KMS-11 (cell line): Measurements from ENCODE around the gene APH1A.

Source experiments
- H2AFZ ChIP-seq: fragments of 200-600 bp; sonication (generic); 2 replicates; pipeline ENCODE4 v1.6.1; 2016; ENCODE audit warnings: antibody characterized with exemption, mixed run types, low read depth
- H3K27ac ChIP-seq: fragments of 200-600 bp; sonication (generic); 2 replicates; pipeline ENCODE4 v1.6.1; 2016; ENCODE audit warnings: mild to moderate bottlenecking, mixed run types
- H3K27me3 ChIP-seq: fragments of 200-600 bp; sonication (generic); 2 replicates; pipeline ENCODE4 v1.6.1; 2017; ENCODE audit warnings: mild to moderate bottlenecking, low read depth, mixed run types, moderate library complexity; ENCODE audit not compliant: insufficient read depth
- H3K36me3 ChIP-seq: fragments of 200-600 bp; sonication (generic); 2 replicates; pipeline ENCODE4 v1.6.1; 2017; ENCODE audit warnings: mild to moderate bottlenecking, mixed run types; ENCODE audit not compliant: insufficient read depth
- H3K4me1 ChIP-seq: fragments of 200-600 bp; sonication (generic); 2 replicates; pipeline ENCODE4 v1.6.1; 2016; ENCODE audit warnings: mild to moderate bottlenecking, low read depth, mixed run types; ENCODE audit not compliant: poor library complexity, severe bottlenecking
- H3K4me2 ChIP-seq: fragments of 200-600 bp; sonication (generic); 2 replicates; pipeline ENCODE4 v1.7.0; 2016; ENCODE audit warnings: mild to moderate bottlenecking, mixed run types
- H3K4me3 ChIP-seq: fragments of 200-600 bp; sonication (generic); IDR thresholded peaks from 2 replicates; pipeline ENCODE4 v1.6.1; 2017; ENCODE audit warnings: low read depth, low read length, mixed read lengths; ENCODE audit not compliant: insufficient read depth
- H3K79me2 ChIP-seq: fragments of 200-600 bp; sonication (generic); 2 replicates; pipeline ENCODE4 v1.6.1; 2016; ENCODE audit warnings: low read depth, mixed run types; ENCODE audit not compliant: insufficient read depth
- H3K9ac ChIP-seq: fragments of 200-600 bp; sonication (generic); 2 replicates; pipeline ENCODE4 v1.6.1; 2016; ENCODE audit warnings: mild to moderate bottlenecking, mixed run types
- H4K20me1 ChIP-seq: fragments of 200-600 bp; sonication (generic); 2 replicates; pipeline ENCODE4 v1.6.1; 2016; ENCODE audit warnings: mild to moderate bottlenecking, mixed run types; ENCODE audit not compliant: insufficient read depth
- TF ChIP-seq, protein P1 (sequence below): fragments of 200-600 bp; sonication (generic); conservative IDR thresholded peaks from 2 replicates; pipeline ENCODE4 v1.6.1; 2017; ENCODE audit warnings: low read depth, mild to moderate bottlenecking, antibody characterized with exemption, low read length, moderate library complexity, mixed read lengths

Gene APH1A

DNA sequence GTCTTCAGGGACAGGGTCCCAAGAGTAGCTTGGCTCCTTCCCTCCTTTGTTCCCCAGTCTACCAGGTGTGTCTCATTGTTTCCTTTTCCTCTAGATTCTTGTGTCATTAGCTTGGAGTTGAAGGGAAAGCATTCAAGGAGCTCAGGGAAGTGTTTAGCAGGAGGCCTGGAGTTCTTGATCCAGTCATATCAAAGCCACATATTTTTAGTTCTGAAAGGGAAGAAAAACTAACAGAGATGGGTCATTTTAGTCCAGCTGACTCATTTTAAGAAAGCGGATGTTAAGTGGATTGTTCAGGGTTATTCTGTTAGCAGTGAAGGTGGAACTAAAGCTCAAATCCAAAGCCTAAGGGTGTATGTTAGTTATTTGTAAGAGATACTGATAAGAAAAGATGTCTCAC, 4.5 kb upstream of the APH1A start:
- no peak overlapping the region for H3K4me2 ChIP-seq
- H3K9ac ChIP-seq, result no peak overlapping the region
- H3K79me2 ChIP-seq, result peaks cover 4% of the 10 kb centered on the region; the same call in 1 of the 2 replicates
- no peak overlapping the region for H3K27ac ChIP-seq
- H4K20me1 ChIP-seq, result no peaks in the 10 kb centered on the region
- H3K36me3 ChIP-seq, result no peaks in the 10 kb centered on the region
- no peak overlapping the region for H3K4me3 ChIP-seq
- H3K27me3 ChIP-seq, result no peaks in the 10 kb centered on the region
- H3K4me1 ChIP-seq, result peaks cover 8% of the 10 kb centered on the region
- TF ChIP-seq, protein P1, sequence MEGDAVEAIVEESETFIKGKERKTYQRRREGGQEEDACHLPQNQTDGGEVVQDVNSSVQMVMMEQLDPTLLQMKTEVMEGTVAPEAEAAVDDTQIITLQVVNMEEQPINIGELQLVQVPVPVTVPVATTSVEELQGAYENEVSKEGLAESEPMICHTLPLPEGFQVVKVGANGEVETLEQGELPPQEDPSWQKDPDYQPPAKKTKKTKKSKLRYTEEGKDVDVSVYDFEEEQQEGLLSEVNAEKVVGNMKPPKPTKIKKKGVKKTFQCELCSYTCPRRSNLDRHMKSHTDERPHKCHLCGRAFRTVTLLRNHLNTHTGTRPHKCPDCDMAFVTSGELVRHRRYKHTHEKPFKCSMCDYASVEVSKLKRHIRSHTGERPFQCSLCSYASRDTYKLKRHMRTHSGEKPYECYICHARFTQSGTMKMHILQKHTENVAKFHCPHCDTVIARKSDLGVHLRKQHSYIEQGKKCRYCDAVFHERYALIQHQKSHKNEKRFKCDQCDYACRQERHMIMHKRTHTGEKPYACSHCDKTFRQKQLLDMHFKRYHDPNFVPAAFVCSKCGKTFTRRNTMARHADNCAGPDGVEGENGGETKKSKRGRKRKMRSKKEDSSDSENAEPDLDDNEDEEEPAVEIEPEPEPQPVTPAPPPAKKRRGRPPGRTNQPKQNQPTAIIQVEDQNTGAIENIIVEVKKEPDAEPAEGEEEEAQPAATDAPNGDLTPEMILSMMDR, result no peak
- H2AFZ ChIP-seq, result no peak overlapping the region

DNA sequence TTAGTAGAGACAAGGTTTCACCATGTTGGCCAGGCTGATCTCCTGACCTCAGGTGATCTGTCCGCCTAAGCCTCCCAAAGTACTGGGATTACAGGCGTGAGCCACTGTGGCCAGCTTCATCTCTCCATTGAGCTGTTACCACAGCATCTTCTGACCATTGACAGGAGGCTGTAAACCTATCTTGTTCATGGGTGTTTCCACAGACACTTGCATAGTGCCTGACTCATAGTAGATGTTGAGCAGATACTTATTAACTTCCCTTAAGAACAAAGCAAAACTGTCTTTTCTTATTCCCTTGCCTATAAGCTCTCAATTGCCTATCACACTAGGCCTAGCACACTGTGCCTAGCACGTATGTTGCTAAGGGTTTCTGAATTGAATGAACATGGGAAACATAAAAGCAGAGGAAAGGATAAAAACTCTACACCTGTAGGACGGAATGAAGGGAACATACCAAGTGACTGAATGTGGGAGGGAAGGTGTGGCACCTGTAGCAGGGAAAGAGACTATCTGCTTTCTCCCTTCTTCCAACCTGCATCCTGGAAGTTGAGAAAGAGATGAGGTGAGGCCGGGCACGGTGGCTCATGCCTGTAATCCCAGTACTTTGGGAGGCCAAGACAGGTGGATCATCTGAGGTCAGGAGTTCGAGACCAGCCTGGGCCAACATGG, 2.6 kb upstream of the APH1A start:
- peaks cover 20% of the 10 kb centered on the region for H3K4me1 ChIP-seq
- H3K27ac ChIP-seq, result no peak overlapping the region
- no peaks in the 10 kb centered on the region for H3K27me3 ChIP-seq
- no peak overlapping the region for H3K4me3 ChIP-seq
- H3K36me3 ChIP-seq, result no peaks in the 10 kb centered on the region; the same call in 1 of the 2 replicates
- no peak overlapping the region for H3K9ac ChIP-seq
- TF ChIP-seq, protein P1, result no peak
- H2AFZ ChIP-seq, result no peak overlapping the region
- peaks cover 22% of the 10 kb centered on the region for H3K79me2 ChIP-seq
- H3K4me2 ChIP-seq, result no peak overlapping the region
- no peaks in the 10 kb centered on the region for H4K20me1 ChIP-seq

DNA sequence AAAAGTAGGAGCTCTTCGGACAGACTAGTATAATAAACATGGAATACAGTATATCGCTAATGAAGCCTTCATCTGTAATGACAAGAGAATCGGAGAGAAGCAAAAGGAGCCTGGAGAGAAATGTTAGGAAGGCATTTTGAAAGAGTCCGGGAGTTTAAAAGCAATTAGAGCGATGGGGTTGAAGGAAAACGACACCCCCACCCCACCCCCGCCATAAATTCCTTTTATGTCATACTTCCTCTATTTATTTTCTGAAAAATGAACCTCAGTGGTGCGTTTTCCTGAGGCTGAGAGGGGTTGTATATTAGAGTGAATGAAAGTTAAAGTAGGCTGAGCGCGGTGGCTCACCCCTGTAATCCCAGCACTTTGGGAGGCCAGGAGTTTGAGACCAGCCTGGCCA, 635 bp upstream of the APH1A start:
- Histone ChIP-seq H3K4me1 (peaks cover 20% of the 10 kb centered on the region), H3K36me3 (peaks cover 8% of the 10 kb centered on the region; the same call in 1 of the 2 replicates), H3K4me2 (peak overlapping the region; percentile 99), H3K27me3 (no peaks in the 10 kb centered on the region), H3K79me2 (peaks cover 22% of the 10 kb centered on the region), H2AFZ (peak overlapping the region; percentile 78), H3K4me3 (peak overlapping the region; percentile 99), H4K20me1 (no peaks in the 10 kb centered on the region), H3K9ac (peak overlapping the region; percentile 87; the same call in 1 of the 2 replicates), H3K27ac (no peak overlapping the region)
- TF ChIP-seq, protein P1, result no peak

DNA sequence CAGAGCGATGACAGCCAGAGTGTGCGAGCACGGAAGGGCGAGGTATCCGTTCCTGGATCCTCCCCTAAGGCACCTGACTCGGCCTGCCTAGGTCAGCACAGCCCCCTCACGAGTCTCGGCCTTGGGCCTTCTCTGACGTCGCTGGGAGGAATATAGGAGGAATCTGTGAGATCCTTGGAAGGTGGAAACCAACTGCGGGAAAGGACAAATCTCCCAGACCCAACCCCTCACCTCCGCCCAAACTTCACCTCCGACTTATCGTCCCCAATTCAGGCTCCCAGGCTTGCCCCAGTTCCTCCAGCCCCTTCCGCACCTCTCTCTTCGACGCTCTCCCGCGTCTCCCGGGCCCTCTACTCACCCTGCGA, 494 bp downstream of the APH1A start:
- H3K27me3 ChIP-seq, result no peaks in the 10 kb centered on the region
- peak overlapping the region; percentile 87 for H3K9ac ChIP-seq
- H3K36me3 ChIP-seq, result peaks cover 8% of the 10 kb centered on the region; the same call in 1 of the 2 replicates
- H3K4me3 ChIP-seq, result peak overlapping the region; percentile 99
- TF ChIP-seq, protein P1, result no peak
- H3K79me2 ChIP-seq, result peaks cover 22% of the 10 kb centered on the region
- H2AFZ ChIP-seq, result peak overlapping the region; percentile 78
- peak overlapping the region; percentile 73 for H3K27ac ChIP-seq
- peaks cover 20% of the 10 kb centered on the region for H3K4me1 ChIP-seq
- no peaks in the 10 kb centered on the region for H4K20me1 ChIP-seq
- peak overlapping the region; percentile 99 for H3K4me2 ChIP-seq
